SKM-1 treated with dmso at 0.1 percent for 144 hours (cell line): ENCODE measurements around the gene TMEM147.

Source experiments
- DNase-seq: peaks from one replicate; lab custom pipeline; 2025; ENCODE audit not compliant: unreplicated experiment; lab: John Stamatoyannopoulos, UW

The TMEM147 gene

GRCh38 chr19:35545855-35546381 lies 492 bp downstream of the TMEM147 start:
- no peak for DNase-seq

- no peak for DNase-seq
Measured at GRCh38 chr19:35546532-35546931, 1.1 kb downstream of the TMEM147 start.

- peak; percentile 31 for DNase-seq
Measured at GRCh38 chr19:35549174-35549788, 3.9 kb downstream of the TMEM147 start.

GRCh38 chr19:35549879-35550523 lies 4.6 kb downstream of the TMEM147 start:
- DNase-seq, result no peak

GRCh38 chr19:35551091-35551810 lies 5.8 kb downstream of the TMEM147 start:
- no peak for DNase-seq

- no peak for DNase-seq
Measured at GRCh38 chr19:35552534-35553384, 7.3 kb downstream of the TMEM147 start.

- no peak for DNase-seq
Measured at GRCh38 chr19:35553385-35554000, 8.1 kb downstream of the TMEM147 start.

GRCh38 chr19:35554076-35554475 lies 8.7 kb downstream of the TMEM147 start:
- no peak for DNase-seq

- DNase-seq, result no peak
Measured at GRCh38 chr19:35555301-35556005, 10.0 kb downstream of the TMEM147 start.

GRCh38 chr19:35556025-35556590 lies 10.7 kb downstream of the TMEM147 start:
- no peak for DNase-seq

GRCh38 chr19:35556846-35557538 lies 11.6 kb downstream of the TMEM147 start:
- DNase-seq, result no peak

GRCh38 chr19:35557539-35558399 lies 12.3 kb downstream of the TMEM147 start:
- no peak for DNase-seq

- no peak for DNase-seq
Measured at GRCh38 chr19:35558400-35559280, 13.2 kb downstream of the TMEM147 start.

- DNase-seq, result no peak
Measured at GRCh38 chr19:35559281-35559659, 13.8 kb downstream of the TMEM147 start.

- DNase-seq, result no peak
Measured at GRCh38 chr19:35559781-35560180, 14.4 kb downstream of the TMEM147 start.

- no peak for DNase-seq
Measured at GRCh38 chr19:35560271-35560670, 14.8 kb downstream of the TMEM147 start.

- DNase-seq, result no peak
Measured at GRCh38 chr19:35560677-35561076, 15.3 kb downstream of the TMEM147 start.
